HL-60 (cell line): ENCODE results near the gene IFFO2.

ENCODE experiments used
- DNase-seq, 2 experiments: peaks; one replicate each; pipeline ENCODE4 v3.0.0-alpha.2; 2010 to 2020; ENCODE audit warnings: low read depth in 1 of 2, low spot score in 1 of 2
- H3K27ac ChIP-seq: fragments of 250-450 bp; sonication (Bioruptor Pico); replicated peaks from 2 replicates; pipeline ENCODE4 v1.5.1; 2020; ENCODE audit warnings: mild to moderate bottlenecking, moderate library complexity
- H3K27me3 ChIP-seq: fragments of 250-450 bp; sonication (Bioruptor Pico); 2 replicates; pipeline ENCODE4 v1.5.1; 2021; ENCODE audit warnings: mild to moderate bottlenecking, moderate library complexity; ENCODE audit not compliant: insufficient read depth, poor library complexity, severe bottlenecking
- H3K4me3 ChIP-seq: replicated peaks from 2 replicates; pipeline ENCODE4 v1.5.1; 2011; ENCODE audit warnings: mild to moderate bottlenecking, control low read depth, low read length; ENCODE audit not compliant: insufficient read depth
- GABPA ChIP-seq: IDR thresholded peaks from 2 replicates; pipeline ENCODE4 v1.6.1; 2012; ENCODE audit warnings: low read depth
- POLR2AphosphoS5 ChIP-seq: IDR thresholded peaks from 2 replicates; pipeline ENCODE4 v1.6.1; 2012; ENCODE audit warnings: low read depth
- SPI1 ChIP-seq: IDR thresholded peaks from 2 replicates; pipeline ENCODE4 v1.6.1; 2012; ENCODE audit warnings: low read depth, mild to moderate bottlenecking, borderline replicate concordance
- TF ChIP-seq, protein P1 (sequence below): IDR thresholded peaks from one replicate; pipeline ENCODE4 v1.5.1; 2011; ENCODE audit warnings: low read length, control low read depth, inconsistent platforms; ENCODE audit not compliant: insufficient read depth
- TF ChIP-seq, protein P2 (sequence below): IDR thresholded peaks from 2 replicates; pipeline ENCODE4 v1.6.1; 2012; ENCODE audit warnings: low read depth; ENCODE audit not compliant: insufficient replicate concordance

IFFO2 gene

DNA sequence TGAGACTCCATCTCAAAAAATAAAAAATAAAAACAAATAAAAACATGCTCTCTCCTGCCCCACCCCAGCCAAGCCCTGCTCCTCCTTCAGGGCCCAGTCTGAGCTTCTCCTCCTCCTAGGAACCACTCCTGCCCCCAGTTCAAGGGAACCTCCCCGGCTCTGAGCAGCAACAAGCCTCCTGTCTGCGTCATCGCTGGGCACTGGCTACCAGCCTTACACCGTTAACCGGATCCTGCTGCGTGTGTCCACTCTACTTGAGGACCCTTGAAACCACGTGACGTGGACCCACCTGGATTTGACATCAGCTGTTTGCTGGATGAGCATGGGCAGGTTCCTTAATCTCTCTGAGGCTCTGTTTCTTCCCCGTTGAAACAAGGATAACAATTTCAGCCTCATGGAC lies 95.4 kb downstream of the IFFO2 start:
- H3K27me3 ChIP-seq, result no peaks in the 10 kb centered on the region
- TF ChIP-seq, protein P1, sequence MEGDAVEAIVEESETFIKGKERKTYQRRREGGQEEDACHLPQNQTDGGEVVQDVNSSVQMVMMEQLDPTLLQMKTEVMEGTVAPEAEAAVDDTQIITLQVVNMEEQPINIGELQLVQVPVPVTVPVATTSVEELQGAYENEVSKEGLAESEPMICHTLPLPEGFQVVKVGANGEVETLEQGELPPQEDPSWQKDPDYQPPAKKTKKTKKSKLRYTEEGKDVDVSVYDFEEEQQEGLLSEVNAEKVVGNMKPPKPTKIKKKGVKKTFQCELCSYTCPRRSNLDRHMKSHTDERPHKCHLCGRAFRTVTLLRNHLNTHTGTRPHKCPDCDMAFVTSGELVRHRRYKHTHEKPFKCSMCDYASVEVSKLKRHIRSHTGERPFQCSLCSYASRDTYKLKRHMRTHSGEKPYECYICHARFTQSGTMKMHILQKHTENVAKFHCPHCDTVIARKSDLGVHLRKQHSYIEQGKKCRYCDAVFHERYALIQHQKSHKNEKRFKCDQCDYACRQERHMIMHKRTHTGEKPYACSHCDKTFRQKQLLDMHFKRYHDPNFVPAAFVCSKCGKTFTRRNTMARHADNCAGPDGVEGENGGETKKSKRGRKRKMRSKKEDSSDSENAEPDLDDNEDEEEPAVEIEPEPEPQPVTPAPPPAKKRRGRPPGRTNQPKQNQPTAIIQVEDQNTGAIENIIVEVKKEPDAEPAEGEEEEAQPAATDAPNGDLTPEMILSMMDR, result no peak
- TF ChIP-seq SPI1 (no peak), POLR2AphosphoS5 (no peak), GABPA (no peak)
- TF ChIP-seq, protein P2, sequence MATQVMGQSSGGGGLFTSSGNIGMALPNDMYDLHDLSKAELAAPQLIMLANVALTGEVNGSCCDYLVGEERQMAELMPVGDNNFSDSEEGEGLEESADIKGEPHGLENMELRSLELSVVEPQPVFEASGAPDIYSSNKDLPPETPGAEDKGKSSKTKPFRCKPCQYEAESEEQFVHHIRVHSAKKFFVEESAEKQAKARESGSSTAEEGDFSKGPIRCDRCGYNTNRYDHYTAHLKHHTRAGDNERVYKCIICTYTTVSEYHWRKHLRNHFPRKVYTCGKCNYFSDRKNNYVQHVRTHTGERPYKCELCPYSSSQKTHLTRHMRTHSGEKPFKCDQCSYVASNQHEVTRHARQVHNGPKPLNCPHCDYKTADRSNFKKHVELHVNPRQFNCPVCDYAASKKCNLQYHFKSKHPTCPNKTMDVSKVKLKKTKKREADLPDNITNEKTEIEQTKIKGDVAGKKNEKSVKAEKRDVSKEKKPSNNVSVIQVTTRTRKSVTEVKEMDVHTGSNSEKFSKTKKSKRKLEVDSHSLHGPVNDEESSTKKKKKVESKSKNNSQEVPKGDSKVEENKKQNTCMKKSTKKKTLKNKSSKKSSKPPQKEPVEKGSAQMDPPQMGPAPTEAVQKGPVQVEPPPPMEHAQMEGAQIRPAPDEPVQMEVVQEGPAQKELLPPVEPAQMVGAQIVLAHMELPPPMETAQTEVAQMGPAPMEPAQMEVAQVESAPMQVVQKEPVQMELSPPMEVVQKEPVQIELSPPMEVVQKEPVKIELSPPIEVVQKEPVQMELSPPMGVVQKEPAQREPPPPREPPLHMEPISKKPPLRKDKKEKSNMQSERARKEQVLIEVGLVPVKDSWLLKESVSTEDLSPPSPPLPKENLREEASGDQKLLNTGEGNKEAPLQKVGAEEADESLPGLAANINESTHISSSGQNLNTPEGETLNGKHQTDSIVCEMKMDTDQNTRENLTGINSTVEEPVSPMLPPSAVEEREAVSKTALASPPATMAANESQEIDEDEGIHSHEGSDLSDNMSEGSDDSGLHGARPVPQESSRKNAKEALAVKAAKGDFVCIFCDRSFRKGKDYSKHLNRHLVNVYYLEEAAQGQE, result no peak
- DNase-seq, result no peak
- H3K27ac ChIP-seq, result no peak overlapping the region
- no peak overlapping the region for H3K4me3 ChIP-seq

DNA sequence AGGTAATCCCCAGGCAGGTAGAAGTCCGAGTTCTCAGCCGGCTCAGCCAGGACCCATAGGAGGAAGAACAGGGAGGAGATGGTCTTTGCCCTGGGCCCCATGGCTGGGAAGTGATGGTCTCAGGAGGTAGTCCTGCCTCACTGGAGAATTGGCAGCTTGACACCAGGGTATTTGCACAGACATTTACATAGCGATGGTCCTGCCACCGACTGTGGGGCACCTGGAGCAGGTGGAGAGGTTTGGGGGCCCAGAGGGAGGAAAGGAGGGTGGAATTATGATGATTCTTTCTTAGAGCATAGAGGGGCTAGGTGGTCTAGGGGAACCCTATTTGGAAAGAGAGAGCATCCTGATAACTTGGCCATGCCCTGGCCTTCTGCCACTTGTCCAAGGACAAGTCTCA lies 96.9 kb downstream of the IFFO2 start, which contains the start of gene TAS1R2:
Gene TAS1R2, minus strand, starts transcription at position 101 of the 400 bp plus-strand sequence. Its CDS starts 0 bp downstream, at position 101.
- H3K27ac ChIP-seq, result no peak within 1 kb of the TSS
- H3K27me3 ChIP-seq, result no peaks in the 10 kb centered on the region
- TF ChIP-seq, protein P1, result no peak
- TF ChIP-seq POLR2AphosphoS5, result no peak
- TF ChIP-seq, protein P2, result no peak
- no peak for TF ChIP-seq SPI1
- no peak for TF ChIP-seq GABPA
- no peak for DNase-seq
- no peak within 1 kb of the TSS for H3K4me3 ChIP-seq

DNA sequence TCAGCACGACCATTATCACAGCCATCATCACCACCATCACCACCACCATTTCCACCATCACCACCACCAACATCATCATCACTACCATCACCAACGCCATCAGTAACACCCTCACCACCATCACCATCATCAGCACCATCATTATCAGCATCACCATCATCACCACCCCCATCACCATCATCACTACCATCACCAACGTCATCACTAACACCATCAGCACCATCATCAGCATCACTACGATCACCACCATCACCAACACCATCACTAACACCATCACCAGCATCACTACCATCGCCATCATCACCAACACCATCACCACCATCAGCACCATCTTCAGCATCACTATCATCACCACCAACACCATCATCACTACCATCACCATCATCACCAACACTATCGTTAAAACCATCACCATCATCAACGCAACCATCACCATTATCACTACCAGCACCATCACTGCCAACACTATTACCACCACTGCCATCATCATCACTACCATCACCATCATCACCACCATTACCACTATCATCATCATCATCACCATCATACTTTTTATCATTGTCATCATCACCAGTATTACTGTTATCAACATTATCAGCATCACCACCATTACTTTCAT lies 98.3 kb downstream of the IFFO2 start:
- Histone ChIP-seq H3K27me3 (no peaks in the 10 kb centered on the region), H3K4me3 (no peak overlapping the region), H3K27ac (no peak overlapping the region)
- TF ChIP-seq, protein P1, result no peak
- DNase-seq, result no peak

DNA sequence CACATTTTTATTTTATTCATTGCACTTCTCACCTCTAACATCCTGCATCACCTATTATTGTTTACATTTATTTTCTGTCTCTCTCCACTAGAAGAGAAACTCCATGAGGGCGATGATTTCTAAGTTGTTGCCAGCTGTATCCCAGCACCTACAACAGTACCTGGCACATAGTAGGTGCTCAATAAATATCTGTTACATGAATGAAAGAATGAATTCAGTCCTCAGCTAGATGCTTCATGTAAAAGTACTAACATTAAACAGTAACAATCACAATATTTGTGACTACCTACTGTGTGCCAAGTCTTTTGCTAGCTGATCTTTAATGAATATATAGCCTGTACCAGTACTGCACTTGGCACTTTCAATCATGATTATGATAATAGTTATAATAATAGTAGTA lies 100.0 kb downstream of the IFFO2 start:
- DNase-seq, result no peak
- Histone ChIP-seq H3K27ac (no peak overlapping the region), H3K27me3 (no peaks in the 10 kb centered on the region), H3K4me3 (no peak overlapping the region)
- TF ChIP-seq POLR2AphosphoS5 (no peak), SPI1 (no peak), GABPA (no peak)
- TF ChIP-seq, protein P2, result no peak
- TF ChIP-seq, protein P1, result no peak
